Ovary (tissue), 9 donors: ENCODE data around the gene METRNL. TPM values are rescaled to one million over a fixed set of nuclear protein-coding genes. Genes with fewer than 3 reads are reported as not detected.

ENCODE experiments used
- DNase-seq, 5 donors: peaks; one replicate each; pipeline ENCODE4 v3.0.0-alpha.2; 2019 to 2020
- H3K27ac ChIP-seq, 2 donors: fragments of 200-600 bp; one replicate each; pipeline versions ENCODE4 v1.5.1 to v1.8.0; 2019 to 2022
- H3K27me3 ChIP-seq: fragments of 200-600 bp; one replicate; pipeline ENCODE4 v1.8.0; 2022
- H3K36me3 ChIP-seq: fragments of 200-600 bp; sonication (generic); one replicate; pipeline ENCODE4 v1.5.1; 2019
- H3K4me1 ChIP-seq: one replicate; pipeline ENCODE4 v1.8.1; 2013; ENCODE audit warnings: mild to moderate bottlenecking, moderate library complexity; ENCODE audit not compliant: insufficient read depth
- H3K4me3 ChIP-seq: fragments of 200-600 bp; sonication (generic); one replicate; pipeline ENCODE4 v1.5.1; 2017
- H3K9me3 ChIP-seq, 2 donors: fragments of 200-600 bp in 1 of 2; sonication (generic) in 1 of 2; one replicate each; pipeline versions ENCODE4 v1.5.1 to v1.8.1; 2013 to 2019; ENCODE audit warnings: mild to moderate bottlenecking in 1 of 2, moderate library complexity in 1 of 2
- CTCF ChIP-seq, 3 donors: fragments of 450-650 bp in 2 of 3; fragments of 200-600 bp in 1 of 3; IDR thresholded peaks; one replicate each; pipeline versions ENCODE4 v1.5.1 to v1.8.0; 2016 to 2022; ENCODE audit warnings: antibody characterized with exemption in 3 of 3, mild to moderate bottlenecking in 1 of 3
- EP300 ChIP-seq: sonication (generic); formaldehyde crosslinking; IDR thresholded peaks from one replicate; pipeline ENCODE4 v1.6.1; 2017; ENCODE audit warnings: antibody characterized with exemption
- POLR2A ChIP-seq: fragments of 450-650 bp; IDR thresholded peaks from one replicate; pipeline ENCODE4 v1.6.1; 2017; ENCODE audit warnings: antibody characterized with exemption, mild to moderate bottlenecking, moderate library complexity
- WGBS, 3 donors: extraction: QIAGEN DNeasy Blood & Tissue Kit in 1 of 3; methylation state at CpG; one replicate each; pipeline versions ENCODE4 v1.1.5 to v1.1.7; 2013 to 2017; 5-methylcytosine and 5-hydroxymethylcytosine counted together
- intact Hi-C, 4 donors: fragments of 100-400 bp; cut with DNase I; formaldehyde crosslinking; loops; one replicate each; pipeline versions ENCODE4 v1.11.0 to v1.15.1; 2022 to 2023
- polyA plus RNA-seq, 2 donors: library from polyadenylated mRNA; stranded (reverse); fragments of 200-250 nt in 1 of 2; fragments of 350-450 nt in 1 of 2; fragmentation: Illumina TruSeq in 1 of 2; extraction: RNeasy Lipid Tissue Mini Kit (QIAGEN cat#74804) in 1 of 2; gene quantifications; one replicate each; pipeline ENCODE4 v1.2.3, GENCODE V29; 2013 to 2014
- total RNA-seq, 7 donors: library from RNA; depleted of rRNA in 2 of 7; stranded (reverse); fragments of >200 nt in 2 of 7; fragmentation: NEBNext Ultra II Directional in 3 of 7; extraction: Animal tissue kit (Norgen Biotek cat#: 25700) in 3 of 7; gene quantifications; one replicate each; pipeline versions ENCODE4 v1.1.0 to v1.2.4, GENCODE V29; 2016 to 2023
- donor health status: DM: no; HTN: no; CAD: no; lungs with moderate emphysema.
- donor health status: DM: no; HTN: no; CAD: no.
- donor health status: Bipolar disorder and iron deficiency.
- donor health status: DM: yes; HTN: yes; CAD: no.
- donor health status: DM: no; HTN: no; CAD: no.
- donor health status: DM: yes; HTN: yes; CAD: no.

The METRNL gene
- total and polyA plus RNA-seq, 9 donors = 4.3 to 84.3 (median 29.4) TPM

GRCh38 chr17:83061586-83061985 is 17.8 kb upstream of the METRNL start:
- peaks cover 3% of the 10 kb centered on the region for H3K4me1 ChIP-seq
- H3K27ac ChIP-seq = no peak overlapping the region
- no peaks in the 10 kb centered on the region for H3K36me3 ChIP-seq
- H3K27me3 ChIP-seq = no peaks in the 10 kb centered on the region
- no peak overlapping the region for H3K4me3 ChIP-seq
- WGBS, 3 donors = 86 to 94% (median 92%) methylated on average over 8 of the region's 8 CpGs
- H3K9me3 ChIP-seq = no peaks in the 10 kb centered on the region
- intact Hi-C loops = no loop called here
- DNase-seq = no peak
- TF ChIP-seq POLR2A (no peak), CTCF (IDR thresholded peaks at IDR 0.05) (no peak), EP300 (no peak)

DNA sequence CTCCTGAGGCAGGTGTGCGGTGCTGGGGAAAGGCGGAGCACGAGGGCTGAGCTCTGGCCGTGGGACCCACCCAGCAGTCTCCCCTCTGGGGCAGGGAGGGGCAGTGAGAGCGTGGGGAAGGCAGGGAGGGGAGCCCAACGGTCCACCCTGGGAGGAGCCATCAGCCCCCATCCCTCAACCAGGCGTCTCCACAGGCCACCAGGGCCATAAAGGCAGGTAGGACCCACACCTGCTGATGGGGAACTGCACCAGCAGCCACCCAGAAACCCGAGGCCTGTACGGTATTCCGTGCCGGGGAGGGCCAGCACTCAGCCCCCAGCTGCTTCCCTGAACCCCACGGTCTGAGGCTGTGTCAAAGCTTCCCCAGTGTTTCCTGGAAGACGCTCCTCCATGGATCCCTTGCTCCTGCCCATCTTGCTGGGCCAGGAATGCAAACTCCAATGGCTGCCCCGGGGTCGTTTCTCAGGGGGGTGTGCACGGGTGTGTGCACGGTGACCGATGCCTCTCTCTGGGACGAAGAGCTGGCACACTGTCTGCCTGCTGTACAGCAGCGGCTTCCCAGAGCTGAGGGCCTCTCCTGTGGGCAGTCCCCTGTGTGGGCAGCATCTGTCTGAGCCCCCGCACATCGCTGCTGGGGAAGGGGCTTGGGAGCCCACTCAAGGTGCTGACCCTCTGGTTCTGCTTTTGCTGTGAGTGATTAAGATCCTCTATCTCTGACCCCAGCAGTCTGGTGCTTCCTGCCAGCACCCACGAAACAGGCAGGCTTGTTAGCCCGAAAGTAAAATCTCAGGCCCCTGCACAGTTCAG is 17.2 kb upstream of the METRNL start:
- Histone ChIP-seq H3K4me1 (peaks cover 3% of the 10 kb centered on the region), H3K9me3 (no peaks in the 10 kb centered on the region), H3K36me3 (no peaks in the 10 kb centered on the region), H3K4me3 (no peak overlapping the region), H3K27ac (no peak overlapping the region), H3K27me3 (no peaks in the 10 kb centered on the region)
- peak in 2 of 5 donors; percentile 14 to 16 for DNase-seq
- TF ChIP-seq CTCF (IDR thresholded peaks at IDR 0.05) (no peak), EP300 (no peak)
- WGBS, 3 donors = 86 to 87% (median 87%) methylated on average over 12 to 24 of the region's 24 CpGs
- intact Hi-C loops = no loop called here

DNA sequence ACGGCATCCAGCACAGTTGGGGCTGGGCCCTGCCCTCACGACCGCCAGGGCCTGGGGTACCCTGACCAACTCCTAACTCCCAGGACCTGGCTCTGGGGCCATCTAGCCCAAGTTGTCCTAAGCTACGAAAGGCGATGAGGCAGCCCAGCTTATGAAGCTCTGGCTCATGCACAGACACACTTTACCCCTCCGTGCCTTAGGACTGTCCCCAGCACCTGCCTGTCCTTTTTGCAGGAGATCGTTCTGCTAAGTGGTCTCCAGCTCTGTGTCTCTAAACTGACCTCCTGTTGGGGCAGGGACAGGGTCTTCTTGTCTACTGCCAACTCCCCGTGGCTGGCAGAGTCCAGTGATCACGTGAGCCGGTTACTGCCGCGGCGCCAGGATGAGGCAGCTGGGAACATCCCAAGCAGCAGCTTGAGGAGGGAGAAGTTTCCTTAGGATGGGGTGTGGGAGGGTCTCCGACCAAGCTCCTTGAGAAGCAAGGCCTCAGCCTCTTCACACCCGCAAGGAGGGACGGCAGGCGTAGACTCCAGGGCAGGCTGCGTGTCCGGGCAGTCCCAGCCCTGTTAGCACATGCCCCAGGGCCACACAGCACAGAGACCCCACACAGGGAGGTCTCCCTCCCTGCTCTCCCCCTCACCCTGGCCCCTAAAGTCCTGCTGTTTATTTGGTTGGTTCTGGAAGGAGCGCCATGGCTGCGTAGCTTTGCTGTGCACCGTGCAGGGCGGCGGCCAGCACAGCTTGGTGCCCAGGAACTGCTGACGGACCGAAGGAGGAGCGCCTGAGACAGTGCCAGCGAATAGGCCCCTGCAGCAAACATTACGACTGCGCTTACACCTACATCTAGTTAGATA is 16.4 kb upstream of the METRNL start:
- no peaks in the 10 kb centered on the region for H3K9me3 ChIP-seq
- H3K36me3 ChIP-seq = no peaks in the 10 kb centered on the region
- intact Hi-C loops = no loop called here
- TF ChIP-seq EP300 = no peak
- no peak for TF ChIP-seq CTCF (IDR thresholded peaks at IDR 0.05)
- TF ChIP-seq POLR2A = no peak
- peaks cover 3% of the 10 kb centered on the region for H3K4me1 ChIP-seq
- 57 to 67% (median 60%) methylated on average over 30 of the region's 30 CpGs for WGBS, 3 donors
- no peak overlapping the region for H3K4me3 ChIP-seq
- H3K27ac ChIP-seq = no peak overlapping the region
- peak in 4 of 5 donors; percentile 9 to 48 (median 24) for DNase-seq
- no peaks in the 10 kb centered on the region for H3K27me3 ChIP-seq

DNA sequence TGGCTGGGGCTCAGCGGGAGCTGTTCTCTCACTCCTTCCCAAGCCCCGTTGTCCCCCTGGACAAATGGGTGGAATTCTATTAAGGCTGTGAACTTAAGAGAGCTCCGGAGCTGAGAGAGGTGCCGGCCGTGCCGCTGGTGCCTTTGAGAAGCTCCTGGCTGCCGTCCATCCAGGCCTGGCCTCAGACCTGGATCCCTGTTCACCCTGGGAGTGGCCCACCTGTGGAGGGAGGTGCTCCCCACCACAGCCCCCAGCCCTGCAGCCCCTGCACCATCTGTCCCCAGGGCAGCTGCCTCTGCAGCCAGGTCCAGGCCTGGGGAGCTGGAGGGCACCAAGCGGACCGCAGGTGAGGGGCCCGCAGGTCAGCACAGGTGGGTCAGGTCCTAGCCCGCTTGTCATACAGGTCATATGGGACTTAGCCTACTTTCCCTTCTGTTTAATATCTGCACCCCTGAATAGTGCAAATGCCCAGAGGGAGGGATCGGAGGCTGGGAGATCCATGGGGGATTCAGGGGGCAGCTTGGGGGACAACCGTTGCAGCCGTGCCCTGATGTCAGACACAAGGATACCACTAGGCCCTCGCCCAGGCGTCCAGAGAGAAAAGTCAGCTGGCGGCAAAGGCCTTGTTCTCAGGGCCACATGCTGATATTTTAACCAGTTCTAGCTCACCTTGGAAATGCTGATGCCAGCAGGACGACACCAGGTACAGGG is 15.2 kb upstream of the METRNL start:
- no peak for TF ChIP-seq POLR2A
- H3K4me3 ChIP-seq = no peak overlapping the region
- peaks cover 3% of the 10 kb centered on the region for H3K4me1 ChIP-seq
- WGBS, 3 donors = 87 to 89% (median 88%) methylated on average over 18 of the region's 18 CpGs
- no peaks in the 10 kb centered on the region for H3K36me3 ChIP-seq
- H3K9me3 ChIP-seq = no peaks in the 10 kb centered on the region
- DNase-seq = peak in 4 of 5 donors; percentile 6 to 33 (median 16)
- H3K27me3 ChIP-seq = no peaks in the 10 kb centered on the region
- H3K27ac ChIP-seq = no peak overlapping the region
- intact Hi-C loops = no loop called here
